Ascending aorta (tissue), 2 donors: Measurements from ENCODE around the gene TBL3. TPM values are rescaled to one million over a fixed set of nuclear protein-coding genes. Genes with fewer than 3 reads are reported as not detected.

Source experiments
- DNase-seq, 2 donors: peaks; one replicate each; pipeline ENCODE4 v3.0.0-alpha.2; 2019; ENCODE audit warnings: low spot score in 2 of 2
- H3K27ac ChIP-seq, 2 donors: fragments of 200-600 bp; sonication (generic); one replicate each; pipeline ENCODE4 v1.5.1; 2016 to 2017; ENCODE audit warnings: mild to moderate bottlenecking in 1 of 2
- H3K27me3 ChIP-seq: fragments of 200-600 bp; sonication (generic); one replicate; pipeline ENCODE4 v1.5.1; 2017
- H3K36me3 ChIP-seq, 2 donors: fragments of 200-600 bp; sonication (generic); one replicate each; pipeline ENCODE4 v1.5.1; 2016
- H3K4me1 ChIP-seq, 2 donors: fragments of 200-600 bp; sonication (generic); one replicate each; pipeline ENCODE4 v1.5.1; 2016 to 2017; ENCODE audit warnings: mild to moderate bottlenecking in 1 of 2
- H3K4me3 ChIP-seq, 2 donors: fragments of 200-600 bp; sonication (generic); one replicate each; pipeline ENCODE4 v1.5.1; 2016 to 2017; ENCODE audit warnings: mild to moderate bottlenecking in 1 of 2
- H3K9me3 ChIP-seq, 2 donors: fragments of 200-600 bp; sonication (generic); one replicate each; pipeline ENCODE4 v1.5.1; 2016
- intact Hi-C: fragments of 100-400 bp; cut with DNase I; formaldehyde crosslinking; loops from one replicate; pipeline ENCODE4 v1.15.1; 2023
- total RNA-seq: library from RNA; depleted of rRNA; stranded (reverse); fragments of >200 nt; gene quantifications from one replicate; pipeline ENCODE4 v1.1.0, GENCODE V29; 2016
- TF ChIP-seq, protein P1 (sequence below), 3 experiments: fragments of 200-600 bp in 2 of 3; fragments of 450-650 bp in 1 of 3; sonication (generic) in 2 of 3; IDR thresholded peaks; one replicate each; pipeline ENCODE4 v1.5.1; 2016 to 2019; ENCODE audit warnings: antibody characterized with exemption in 3 of 3, mild to moderate bottlenecking in 1 of 3, moderate library complexity in 1 of 3

Gene TBL3
- total RNA-seq, 1 donor from 2014 or later: 55.7 TPM

DNA sequence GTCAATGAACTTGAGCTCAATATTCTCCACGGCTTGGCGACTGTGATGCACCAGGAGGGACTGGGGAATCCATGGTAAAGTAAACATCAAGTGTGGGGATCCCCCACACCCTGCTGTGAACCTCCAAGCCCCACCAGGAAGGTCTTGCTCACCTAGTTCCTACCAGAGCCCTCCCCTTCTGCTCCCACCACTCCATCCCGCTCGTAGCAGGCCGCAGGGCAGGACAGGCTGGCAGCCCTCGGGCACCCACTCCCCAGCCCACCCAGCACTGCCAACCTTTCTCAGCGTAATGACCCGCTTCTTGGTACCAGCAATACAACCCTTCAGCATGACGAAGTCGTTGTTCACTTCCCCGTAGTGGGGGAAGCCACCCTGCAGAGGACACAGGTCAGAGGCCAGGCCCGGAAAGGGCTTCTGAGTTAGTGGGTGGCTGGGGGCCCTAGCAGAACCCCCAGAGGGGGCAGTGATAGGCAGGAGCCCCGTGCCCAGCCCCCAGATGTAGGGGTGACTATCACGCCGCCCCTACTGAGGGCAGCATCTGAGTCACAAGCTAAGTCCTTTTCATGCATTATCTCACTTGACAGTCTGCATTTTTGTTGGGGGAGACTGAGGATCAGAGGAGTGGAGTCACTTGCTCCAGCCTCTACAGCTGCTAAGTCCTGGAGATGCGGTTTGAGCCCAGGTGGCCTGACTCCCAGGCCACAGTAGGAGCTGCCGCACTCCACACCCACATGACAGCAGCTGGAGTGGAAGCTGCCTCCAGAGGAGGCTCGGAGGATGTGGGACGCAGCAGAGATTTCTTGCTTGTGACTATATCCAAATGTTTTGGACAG is 26.1 kb upstream of the TBL3 start:
- H3K4me1 ChIP-seq: peaks cover 10 to 11% of the 10 kb centered on the region in 2 donors
- H3K27me3 ChIP-seq: no peaks in the 10 kb centered on the region
- TF ChIP-seq, protein P1, sequence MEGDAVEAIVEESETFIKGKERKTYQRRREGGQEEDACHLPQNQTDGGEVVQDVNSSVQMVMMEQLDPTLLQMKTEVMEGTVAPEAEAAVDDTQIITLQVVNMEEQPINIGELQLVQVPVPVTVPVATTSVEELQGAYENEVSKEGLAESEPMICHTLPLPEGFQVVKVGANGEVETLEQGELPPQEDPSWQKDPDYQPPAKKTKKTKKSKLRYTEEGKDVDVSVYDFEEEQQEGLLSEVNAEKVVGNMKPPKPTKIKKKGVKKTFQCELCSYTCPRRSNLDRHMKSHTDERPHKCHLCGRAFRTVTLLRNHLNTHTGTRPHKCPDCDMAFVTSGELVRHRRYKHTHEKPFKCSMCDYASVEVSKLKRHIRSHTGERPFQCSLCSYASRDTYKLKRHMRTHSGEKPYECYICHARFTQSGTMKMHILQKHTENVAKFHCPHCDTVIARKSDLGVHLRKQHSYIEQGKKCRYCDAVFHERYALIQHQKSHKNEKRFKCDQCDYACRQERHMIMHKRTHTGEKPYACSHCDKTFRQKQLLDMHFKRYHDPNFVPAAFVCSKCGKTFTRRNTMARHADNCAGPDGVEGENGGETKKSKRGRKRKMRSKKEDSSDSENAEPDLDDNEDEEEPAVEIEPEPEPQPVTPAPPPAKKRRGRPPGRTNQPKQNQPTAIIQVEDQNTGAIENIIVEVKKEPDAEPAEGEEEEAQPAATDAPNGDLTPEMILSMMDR (IDR thresholded peaks at IDR 0.05): no peak
- H3K9me3 ChIP-seq: no peaks in the 10 kb centered on the region
- DNase-seq: no peak
- H3K4me3 ChIP-seq: no peak overlapping the region
- H3K27ac ChIP-seq: no peak overlapping the region
- H3K36me3 ChIP-seq: peaks cover 2 to 5% of the 10 kb centered on the region in 2 donors
- intact Hi-C loops: no loop called here

- Histone ChIP-seq H3K9me3 (no peaks in the 10 kb centered on the region), H3K27ac (no peak overlapping the region), H3K27me3 (no peaks in the 10 kb centered on the region), H3K4me1 (peaks cover 7 to 9% of the 10 kb centered on the region in 2 donors), H3K4me3 (no peak overlapping the region), H3K36me3 (no peaks in the 10 kb centered on the region)
- no peak for DNase-seq
- TF ChIP-seq, protein P1 (IDR thresholded peaks at IDR 0.05): no peak
- intact Hi-C loops: no loop called here
These were observed 25.1 kb upstream of the TBL3 start for GRCh38 chr16:1946495-1947368.

DNA sequence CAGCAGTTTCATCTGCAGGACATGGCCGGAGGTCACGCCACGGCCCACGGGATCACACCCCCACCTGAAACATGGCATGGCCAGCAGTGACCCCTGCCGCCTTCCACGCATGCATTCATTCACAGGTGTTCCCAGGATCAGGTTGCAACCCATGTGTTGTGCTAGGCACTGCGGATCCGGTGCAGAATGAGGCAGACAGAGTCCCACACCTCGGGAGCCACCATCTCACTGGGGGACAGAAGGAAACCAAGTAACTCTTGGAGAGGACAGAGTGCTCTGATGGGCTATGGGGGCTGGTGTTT is 24.5 kb upstream of the TBL3 start:
- Histone ChIP-seq H3K9me3 (no peaks in the 10 kb centered on the region), H3K4me3 (no peak overlapping the region), H3K27me3 (no peaks in the 10 kb centered on the region), H3K36me3 (no peaks in the 10 kb centered on the region), H3K27ac (no peak overlapping the region), H3K4me1 (peaks cover 2 to 3% of the 10 kb centered on the region in 2 donors)
- TF ChIP-seq, protein P1 (IDR thresholded peaks at IDR 0.05): no peak
- no peak for DNase-seq
- intact Hi-C loops: no loop called here

DNA sequence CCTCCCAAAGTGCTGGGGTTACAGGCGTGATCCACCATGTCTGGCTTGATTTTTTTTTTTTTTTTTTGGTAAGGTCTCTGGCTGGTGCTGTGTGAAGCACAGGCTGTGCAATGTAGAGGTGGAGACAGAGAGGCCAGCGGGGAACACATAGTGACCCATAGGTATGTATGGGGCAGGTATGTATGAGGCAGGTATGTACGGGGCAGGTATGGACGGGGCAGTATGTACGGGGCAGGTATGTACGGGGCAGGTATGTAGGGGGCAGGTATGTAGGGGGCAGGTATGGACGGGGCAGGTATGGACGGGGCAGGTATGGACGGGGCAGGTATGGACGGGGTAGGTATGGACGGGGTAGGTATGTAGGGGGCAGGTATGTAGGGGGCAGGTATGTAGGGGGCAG is 22.3 kb upstream of the TBL3 start:
- TF ChIP-seq, protein P1 (IDR thresholded peaks at IDR 0.05): no peak
- Histone ChIP-seq H3K4me1 (no peaks in the 10 kb centered on the region), H3K27me3 (no peaks in the 10 kb centered on the region), H3K9me3 (no peaks in the 10 kb centered on the region), H3K4me3 (no peak overlapping the region), H3K36me3 (no peaks in the 10 kb centered on the region), H3K27ac (no peak overlapping the region)
- no peak for DNase-seq
- intact Hi-C loops: no loop called here

GRCh38 chr16:1950047-1950446 is 21.8 kb upstream of the TBL3 start:
- Histone ChIP-seq H3K4me3 (no peak overlapping the region), H3K27ac (no peak overlapping the region), H3K27me3 (no peaks in the 10 kb centered on the region), H3K4me1 (no peaks in the 10 kb centered on the region), H3K9me3 (no peaks in the 10 kb centered on the region), H3K36me3 (no peaks in the 10 kb centered on the region)
- DNase-seq: no peak
- TF ChIP-seq, protein P1 (IDR thresholded peaks at IDR 0.05): no peak
- intact Hi-C loops: no loop called here
